ENCODE data around the gene SS18.
A peak's percentile ranks its signal among the peaks of the same experiment; 100 is the strongest.
"Not testable (repeated sequence)": the region's sequence is repeated elsewhere in the genome, so short reads cannot be mapped to it uniquely, and the experiment has no call there.

SS18 gene, protein sequence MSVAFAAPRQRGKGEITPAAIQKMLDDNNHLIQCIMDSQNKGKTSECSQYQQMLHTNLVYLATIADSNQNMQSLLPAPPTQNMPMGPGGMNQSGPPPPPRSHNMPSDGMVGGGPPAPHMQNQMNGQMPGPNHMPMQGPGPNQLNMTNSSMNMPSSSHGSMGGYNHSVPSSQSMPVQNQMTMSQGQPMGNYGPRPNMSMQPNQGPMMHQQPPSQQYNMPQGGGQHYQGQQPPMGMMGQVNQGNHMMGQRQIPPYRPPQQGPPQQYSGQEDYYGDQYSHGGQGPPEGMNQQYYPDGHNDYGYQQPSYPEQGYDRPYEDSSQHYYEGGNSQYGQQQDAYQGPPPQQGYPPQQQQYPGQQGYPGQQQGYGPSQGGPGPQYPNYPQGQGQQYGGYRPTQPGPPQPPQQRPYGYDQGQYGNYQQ

DNA sequence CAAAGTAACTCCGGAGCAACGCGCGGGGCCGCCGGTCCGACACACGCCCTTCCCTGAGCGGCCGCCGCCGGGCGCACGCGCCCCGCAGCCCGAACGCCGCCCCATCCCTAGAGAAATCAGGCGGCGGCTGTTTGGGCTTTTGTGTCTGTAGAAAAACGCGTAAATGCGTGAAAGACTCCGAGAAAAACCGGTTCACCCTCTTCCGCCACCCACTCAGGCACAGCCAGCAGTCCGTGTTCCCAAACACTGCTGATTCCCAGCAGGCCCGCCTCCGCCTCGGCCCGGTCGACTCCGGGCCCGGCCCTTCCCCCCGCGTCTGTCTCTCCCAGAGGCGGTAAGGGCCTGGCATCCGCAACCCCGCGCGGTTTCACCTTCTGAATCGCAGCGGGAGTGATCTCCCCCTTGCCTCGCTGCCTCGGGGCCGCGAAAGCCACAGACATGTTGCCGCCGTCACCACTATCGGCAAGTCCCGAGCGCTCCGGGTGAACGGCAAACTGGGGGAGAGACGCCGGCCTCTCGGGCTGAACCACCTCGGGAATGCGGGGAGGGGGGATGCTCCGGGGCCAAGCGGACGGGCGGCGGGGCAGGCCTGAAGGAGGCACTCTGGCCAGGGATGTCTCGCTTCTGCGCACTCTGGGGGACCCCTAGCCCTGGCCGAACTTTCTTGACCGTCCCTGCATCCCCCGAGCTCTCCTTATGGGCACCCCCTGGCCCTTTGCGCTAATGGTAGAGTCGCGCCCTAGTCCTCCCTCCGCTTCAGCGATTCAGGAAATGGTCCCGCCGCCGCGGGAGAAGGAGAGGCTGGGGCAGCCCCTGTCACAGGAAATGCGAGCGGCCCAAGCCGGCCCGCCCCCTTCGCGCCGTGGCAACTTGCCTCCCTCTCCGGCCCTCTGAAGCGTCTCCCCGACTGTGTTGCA lies at the start of gene SS18:
Gene SS18, minus strand, starts transcription at position 484 of the 917 bp plus-strand sequence. Its CDS starts 44 bp downstream, at position 440.
- peak; percentile 80 for FAIRE-seq

DNA sequence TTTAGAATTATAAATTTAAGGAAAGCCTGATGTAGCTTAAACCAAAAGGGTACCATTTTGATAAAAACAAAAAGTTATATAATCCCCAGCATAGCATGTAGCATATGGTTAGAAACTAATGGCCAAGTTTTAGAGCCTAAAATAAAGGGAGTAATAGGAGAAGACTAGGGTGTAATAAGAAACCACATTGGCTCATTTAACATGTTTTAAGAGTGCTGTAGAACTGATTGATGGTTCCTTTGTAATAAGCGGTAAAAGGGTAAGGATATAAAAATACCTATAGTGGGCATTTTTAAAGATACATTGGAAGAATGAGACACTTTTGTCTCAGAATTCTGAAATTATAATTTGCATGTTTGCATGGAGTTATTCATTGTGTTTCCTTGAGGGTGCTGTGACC lies 45.1 kb upstream of the SS18 start:
- FAIRE-seq, result no peak

DNA sequence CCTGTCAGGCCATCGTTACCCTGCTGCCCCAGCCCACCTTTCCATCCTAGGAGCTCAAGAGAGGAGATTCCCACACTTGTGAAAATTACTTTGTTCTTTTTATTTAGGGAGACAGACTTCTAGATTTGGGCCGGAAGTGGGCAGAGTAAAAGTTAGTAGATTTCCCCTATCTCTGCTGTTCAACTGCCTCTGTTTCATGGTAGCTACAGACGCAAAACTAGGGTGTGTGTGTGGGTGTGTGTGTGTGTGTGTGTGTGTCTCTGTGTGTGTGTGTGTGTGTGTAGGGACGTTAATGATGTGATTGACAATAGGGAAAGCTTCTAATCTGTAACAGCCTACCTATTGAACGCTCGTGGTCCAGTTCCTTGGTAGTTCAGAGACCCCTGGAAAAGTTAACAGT lies 43.7 kb upstream of the SS18 start:
- no peak for FAIRE-seq

DNA sequence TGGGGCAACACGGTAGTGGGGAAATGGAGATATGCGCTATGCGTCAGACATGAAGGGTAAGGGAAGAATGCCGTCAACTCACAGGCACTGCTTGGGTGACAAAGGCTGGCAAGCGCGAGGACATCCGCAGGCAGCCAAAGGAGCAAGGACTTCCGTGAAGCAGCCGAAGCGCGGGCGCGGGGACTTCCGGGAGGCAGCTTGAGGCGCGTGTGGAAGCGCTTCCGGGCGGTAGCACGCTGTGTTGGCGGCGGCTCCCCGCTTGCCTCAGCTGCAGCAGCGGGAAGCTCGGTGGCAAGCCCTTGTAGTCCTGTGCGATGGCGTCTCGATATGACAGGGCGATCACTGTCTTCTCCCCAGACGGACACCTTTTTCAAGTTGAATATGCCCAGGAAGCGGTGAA lies 43.2 kb upstream of the SS18 start, which contains the start of gene PSMA8:
Gene PSMA8, plus strand, starts transcription at position 218 of the 400 bp plus-strand sequence. Its CDS starts 97 bp downstream, at position 315.
- FAIRE-seq, result no peak

DNA sequence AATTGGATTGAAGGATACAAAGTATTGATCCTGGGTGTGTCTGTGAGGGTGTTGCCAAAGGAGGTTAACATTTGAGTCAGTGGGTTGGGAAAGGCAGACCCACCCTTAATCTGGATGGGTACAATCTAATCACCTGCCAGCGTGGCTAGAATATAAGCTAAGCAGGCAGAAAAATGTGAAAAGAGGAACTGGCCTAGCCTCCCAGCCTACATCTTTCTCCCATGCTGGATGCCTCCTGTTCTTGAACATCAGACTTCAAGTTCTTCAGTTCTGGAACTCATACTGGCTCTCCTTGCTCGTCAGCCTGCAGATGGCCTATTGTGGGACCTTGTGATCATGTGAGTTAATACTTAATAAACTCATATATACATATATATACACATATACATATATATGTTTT lies 37.8 kb upstream of the SS18 start:
- FAIRE-seq, result not testable (repeated sequence)

DNA sequence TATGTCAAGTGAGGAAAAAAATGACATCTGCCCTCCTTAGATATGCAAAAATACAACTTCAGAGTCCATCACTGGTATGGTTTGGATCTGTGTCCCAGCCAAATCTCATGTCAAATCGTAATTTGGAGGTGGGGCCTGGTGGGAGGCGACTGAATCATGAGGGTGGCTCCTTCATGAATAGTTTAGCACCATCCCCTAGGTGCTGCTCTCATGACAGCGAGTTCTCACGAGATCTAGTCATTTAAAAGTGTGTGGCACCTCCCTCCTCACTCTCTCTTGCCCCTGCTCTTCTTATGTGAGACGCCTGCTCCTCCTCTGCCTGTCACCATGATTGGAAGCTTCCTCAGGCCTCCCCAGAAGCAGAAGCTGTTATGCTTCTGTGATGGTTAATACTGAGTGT lies 37.4 kb upstream of the SS18 start:
- FAIRE-seq, result no peak

DNA sequence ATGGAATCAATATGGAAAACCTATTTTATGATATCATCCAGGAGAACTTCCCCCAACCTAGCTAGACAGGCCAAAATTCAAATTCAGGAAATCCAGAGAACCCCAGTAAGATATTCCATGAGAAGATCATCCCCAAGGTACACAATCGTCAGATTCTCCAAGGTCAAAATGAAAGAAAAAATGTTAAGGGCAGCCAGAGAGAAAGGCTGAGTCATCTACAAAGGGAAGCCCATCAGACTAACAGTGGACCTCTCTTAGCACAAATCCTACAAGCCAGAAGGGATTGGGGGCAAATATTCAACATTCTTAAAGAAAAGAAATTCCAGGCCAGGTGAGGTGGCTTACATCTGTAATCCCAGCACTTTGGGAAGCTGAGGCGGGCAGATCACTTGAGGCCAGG lies 31.6 kb upstream of the SS18 start:
- FAIRE-seq, result not testable (repeated sequence)

DNA sequence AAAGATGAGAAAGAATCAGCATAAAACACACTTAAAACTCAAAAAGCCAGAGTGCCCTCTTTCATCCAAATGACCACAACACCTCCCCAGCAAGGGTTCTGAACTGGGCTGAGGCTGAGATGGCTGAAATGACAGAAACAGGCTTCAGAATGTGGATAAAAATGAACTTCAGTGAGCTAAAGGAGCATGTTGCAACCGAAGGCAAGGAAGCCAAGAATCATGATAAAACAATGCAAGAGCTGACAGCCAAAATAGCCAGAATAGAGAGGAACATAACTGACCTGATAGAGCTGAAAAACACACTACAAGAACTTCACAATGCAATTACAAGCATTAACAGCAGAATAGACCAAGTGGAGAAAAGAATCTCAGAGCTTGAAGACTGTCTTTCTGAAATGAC lies 31.1 kb upstream of the SS18 start:
- no peak for FAIRE-seq

DNA sequence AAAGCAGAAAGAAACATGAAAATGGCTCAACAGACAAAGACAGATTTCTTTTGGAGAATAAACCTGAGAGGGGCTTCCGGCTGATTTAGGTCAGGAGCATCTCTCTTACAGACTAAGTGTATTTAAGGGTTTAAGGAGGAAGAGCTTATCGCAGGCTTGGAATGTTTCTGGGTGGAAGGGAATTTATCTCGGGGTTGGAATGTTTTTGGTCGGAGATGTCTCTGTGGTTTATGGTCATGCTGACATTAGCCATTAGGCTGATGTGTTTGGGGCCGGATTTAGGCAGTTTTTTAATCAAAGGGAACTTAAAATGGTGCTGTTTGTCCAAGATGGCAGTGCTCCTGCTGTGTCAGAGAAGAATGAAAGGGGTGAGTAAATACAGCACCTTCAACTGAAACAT lies 28.8 kb upstream of the SS18 start:
- no peak for FAIRE-seq

DNA sequence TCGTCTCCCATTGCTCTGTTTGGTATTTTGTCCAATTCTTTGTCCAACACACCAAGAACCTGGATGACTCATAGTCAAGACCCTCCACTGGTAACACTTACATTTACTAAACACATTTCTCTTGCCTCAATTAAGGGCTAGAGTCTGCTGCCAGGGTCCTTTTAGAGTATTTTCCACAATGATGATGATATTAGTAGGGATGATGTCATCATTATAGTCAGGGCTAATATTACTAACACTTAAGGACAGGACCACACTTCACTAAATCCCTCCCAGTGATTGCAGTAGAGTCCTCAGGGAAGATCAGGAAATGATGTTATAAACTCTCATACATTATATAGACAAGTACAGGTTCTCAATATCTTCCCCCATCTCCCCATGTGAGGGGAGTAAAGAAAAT lies 13.6 kb upstream of the SS18 start:
- FAIRE-seq, result no peak

DNA sequence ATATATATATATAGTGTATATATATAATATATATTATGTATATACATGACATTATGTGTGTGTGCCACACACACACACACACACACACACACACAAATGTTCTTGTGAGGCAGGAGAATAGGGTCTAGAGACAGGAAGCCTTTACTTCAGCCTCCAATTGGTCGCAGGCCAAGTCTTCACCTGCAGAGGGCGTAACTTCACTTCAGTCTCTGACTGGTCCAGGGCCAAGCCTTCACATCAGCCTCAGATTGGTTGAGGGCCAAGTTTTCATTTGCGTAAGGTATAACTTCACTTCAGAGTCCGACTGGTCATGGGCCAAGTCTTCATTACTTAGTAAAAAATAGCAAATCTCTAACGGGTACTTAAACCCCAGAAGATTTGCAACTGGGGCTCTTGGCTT lies 13.2 kb upstream of the SS18 start:
- FAIRE-seq, result no peak

DNA sequence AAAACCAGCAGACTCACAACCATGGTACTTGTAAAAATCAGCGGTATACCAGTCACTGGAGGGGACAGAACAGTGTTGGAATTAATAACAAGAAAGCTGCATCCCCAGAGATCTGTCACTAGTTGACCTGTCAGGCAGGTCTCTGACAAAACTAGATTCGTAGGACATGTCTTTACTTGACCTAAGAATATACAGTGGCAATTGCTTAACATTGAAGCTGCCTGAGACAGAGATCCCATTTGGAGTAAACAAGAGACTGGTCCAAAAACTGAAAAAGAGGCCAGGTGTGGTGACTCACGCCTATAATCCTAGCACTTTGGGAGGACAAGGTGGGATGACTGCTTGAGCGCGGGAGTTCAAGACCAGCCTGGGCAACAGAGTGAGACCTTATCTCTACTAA lies 7.2 kb upstream of the SS18 start:
- FAIRE-seq, result no peak

DNA sequence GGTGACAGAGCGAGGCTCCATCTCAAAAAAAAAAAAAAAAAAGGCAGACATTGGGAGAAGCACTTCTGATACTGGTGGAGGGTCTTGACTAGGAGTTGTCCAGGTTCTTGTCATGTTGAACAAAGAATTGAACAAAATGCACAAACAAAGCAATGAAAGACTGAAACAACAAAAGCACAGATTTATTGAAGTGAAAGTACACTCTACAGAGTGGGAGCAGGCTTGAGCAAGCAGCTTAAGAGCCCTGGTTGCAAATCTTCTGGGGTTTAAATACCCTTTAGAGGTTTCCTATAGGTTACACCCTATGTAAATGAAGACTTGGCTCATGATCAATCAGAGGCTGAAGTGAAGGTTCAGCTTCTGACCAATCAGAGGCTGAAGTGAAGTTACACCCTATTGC lies 6.4 kb upstream of the SS18 start:
- FAIRE-seq, result no peak

DNA sequence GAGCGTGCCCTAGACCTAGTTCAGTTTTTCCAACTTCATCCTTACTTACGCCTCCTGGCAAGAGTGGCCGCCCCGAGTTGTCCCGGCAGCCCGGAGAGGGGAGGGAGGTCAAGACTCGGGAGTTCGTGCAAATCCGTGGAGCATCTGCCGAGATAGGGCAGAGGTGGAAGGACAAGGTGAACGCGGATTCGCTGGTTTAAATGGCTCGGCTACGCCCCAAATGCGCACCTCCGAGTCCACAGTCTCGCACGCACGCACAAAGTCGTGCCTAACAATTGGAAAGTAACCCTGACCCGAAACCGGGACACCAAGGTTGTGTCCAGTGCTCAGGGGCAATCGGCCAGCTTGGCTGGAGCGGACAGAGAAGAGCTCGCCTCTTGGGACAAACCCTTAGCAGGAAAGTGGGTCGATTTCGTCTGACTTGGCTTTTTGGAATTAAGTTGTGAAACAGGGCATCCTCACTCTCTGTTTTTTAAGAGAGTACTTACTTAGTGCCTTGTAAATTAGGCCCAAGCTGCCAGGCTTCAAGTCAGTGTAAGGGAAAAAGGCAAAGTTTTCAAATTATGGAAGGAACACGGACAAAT lies 726 bp upstream of the SS18 start:
- FAIRE-seq, result no peak

DNA sequence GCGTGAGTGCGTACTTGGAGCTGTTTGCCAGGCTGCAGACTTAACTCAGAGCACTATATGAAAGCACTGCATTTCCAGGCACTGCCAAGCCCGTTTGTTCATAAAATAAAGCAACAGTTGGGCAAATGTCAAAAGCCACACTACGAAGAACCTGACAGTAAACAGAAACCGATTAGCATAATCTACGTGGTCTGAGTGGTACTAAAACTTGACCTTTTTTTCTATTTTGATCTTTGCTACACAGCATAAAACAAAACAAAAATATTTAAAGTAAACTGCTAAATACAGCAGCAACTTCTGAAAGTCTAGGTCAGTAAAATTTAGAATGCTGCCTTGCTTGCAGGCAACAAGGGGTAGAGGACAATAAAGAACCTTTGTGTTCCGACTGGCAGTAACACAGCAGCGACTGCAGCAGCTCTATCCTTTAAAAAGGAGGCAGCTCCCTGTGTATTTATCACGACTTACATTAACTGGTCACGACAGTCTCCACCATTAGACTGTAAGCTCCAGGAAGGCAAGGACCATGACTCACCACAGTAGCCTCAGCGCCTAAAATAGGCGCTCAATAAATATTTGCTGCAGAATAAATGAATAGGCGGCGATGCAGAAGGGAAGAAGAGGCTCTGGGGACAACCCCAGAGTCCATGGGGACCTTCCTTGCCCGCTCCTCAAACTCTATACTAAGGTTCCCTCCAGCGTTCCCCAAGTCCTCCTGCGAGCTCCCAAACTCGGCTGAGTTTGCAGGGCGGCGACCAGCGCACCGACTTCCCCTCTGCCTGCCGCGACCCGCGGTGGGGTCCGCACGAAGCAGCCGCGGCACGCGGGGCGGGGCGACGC lies 902 bp downstream of the SS18 start:
- FAIRE-seq, result no peak

DNA sequence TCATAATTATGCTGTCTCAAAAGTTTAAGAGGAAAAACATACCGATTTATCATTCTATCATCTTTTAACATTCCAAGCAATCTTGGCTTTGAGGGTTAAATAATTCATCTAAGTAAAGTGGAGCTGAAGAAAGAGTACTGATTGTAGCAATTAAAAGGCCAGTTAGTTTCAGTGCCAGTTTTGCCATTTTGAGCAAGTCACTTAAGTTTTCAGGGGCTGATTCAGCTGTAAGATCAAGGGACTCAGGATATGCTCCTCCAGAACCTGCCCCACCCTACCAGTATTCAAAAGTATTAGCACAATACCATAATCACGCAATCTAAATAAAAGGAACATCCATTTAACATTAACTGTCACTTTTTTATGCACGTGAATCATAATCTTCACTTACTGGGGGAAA lies 1.9 kb downstream of the SS18 start:
- FAIRE-seq, result no peak

DNA sequence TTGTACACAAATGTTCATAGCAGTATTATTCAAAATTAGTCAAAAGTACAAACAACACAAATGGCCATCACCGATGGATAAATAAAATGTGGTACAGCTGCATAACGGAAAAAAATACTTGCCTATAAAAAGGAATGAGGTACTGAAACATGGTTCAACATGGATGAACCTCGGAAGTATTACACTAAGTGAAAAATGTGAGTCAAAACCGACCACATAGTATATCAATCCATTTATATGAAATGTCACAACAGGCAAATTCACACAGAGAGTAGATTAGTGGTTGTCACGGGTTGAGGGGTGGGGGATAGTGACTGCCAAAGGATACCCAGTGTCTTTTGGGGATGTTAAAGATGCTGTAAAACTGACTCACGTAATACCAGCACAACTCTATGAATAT lies 3.5 kb downstream of the SS18 start:
- FAIRE-seq, result no peak

DNA sequence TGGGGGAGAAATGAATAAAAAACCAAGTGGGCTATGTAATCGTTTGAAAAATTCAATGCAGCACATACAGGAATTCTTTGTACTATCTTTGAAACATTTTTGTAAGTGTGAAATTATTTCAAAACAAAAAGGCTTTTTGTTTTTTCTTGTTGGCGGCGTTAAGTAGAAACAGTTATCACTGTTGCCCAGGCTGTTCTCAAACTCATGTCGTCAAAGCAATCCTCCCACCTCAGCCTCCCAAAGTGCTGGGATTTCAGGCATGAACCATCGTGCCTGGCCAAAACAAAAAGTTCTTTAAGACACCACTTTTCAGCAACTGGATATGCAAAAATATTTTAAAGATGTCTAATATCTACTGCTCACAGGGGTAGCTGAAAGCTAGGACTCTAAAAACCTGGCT lies 5.4 kb downstream of the SS18 start:
- no peak for FAIRE-seq

DNA sequence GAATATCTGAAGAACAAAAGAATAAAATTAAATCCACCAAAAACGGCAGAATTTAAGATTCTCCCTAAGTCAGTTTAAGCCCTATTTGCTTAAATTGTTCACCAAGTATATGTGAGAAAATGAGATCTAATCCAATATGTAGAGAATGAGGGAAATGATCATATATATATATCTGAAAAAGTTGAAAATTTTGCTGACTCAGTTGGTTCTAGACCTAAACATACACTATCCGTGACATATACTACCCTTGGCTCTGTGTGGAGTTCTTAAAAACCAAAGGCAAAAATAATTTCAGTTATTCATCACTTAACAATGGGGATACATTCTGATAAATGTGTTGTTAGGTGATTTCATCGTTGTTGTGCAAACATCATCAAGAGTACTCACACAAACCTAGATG lies 7.3 kb downstream of the SS18 start:
- FAIRE-seq, result no peak

DNA sequence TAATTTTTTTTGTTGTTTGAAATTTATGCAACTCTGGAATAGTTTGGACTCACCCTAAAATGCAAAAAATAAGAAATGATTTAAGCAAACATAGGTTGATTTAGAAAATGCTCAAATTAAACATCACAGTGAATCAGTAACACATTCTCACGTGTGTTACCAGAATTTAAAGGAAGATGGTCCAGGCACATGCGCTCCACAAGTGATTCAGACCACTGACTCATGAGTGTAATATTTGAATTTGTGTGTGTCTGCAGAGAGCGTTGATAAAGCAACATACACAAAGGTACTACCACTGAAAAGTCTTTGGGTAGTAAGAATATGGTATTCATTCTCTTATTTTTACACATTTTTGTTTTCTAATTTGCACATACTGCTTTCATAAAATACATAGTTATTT lies 7.9 kb downstream of the SS18 start:
- no peak for FAIRE-seq

DNA sequence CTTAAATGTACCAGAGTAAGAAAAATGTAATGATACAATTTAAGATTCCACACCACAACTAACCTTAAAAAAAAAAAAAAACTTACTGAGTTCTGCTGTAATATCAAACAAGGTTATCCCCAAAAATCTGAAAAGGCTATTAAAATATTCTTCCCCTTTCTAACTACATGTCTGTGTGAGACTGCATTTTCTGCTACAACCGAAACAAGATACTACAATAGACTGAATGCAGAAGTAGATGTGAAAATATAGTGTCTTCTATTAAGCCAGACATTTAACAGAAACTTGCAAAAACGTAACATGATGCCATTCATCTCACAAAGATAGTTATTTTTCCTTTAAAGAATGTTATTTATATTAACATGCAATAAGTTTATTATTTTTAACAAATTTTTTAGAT lies 16.2 kb downstream of the SS18 start:
- FAIRE-seq, result no peak

DNA sequence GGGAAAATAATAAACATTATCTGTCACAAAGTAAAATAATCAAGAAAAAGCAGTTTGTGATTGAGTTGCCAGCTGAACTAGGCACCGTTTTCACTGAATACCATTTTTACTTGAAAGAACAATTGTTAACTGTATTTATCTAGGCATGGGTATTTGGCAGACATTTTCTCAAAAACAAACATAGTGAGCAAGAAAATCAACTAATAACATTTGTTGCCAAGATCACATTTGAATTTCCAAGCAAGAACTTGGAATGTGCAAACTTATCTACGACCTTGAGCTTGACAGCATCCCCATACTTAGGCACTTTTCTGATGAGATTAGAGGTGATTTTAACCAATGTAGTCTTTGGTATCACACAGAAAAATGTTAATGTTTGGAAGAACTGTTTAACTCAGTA lies 16.7 kb downstream of the SS18 start:
- no peak for FAIRE-seq

DNA sequence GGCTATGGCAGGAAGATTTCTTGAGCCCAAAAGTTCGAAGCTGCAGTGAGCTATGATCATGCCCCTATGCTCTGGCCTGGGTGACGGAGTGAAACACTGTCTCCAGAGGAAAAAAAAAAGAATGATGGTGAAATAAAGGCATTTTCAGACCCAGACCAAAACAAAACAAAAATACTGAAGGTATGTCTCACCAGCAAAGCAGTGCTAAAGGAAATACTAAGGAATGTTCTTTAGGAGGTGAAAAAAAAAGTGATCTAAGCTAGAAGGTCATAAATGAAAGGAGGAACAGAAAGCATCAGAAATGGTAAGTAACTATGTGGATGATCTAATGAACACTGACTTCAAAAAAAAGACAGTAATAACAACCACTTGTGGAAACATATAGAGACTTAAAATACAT lies 18.7 kb downstream of the SS18 start:
- FAIRE-seq, result no peak

All from A204.1 (cell line).